ENCODE results near the gene TGFBR2. TPM values are rescaled to one million over a fixed set of nuclear protein-coding genes. Genes with fewer than 3 reads are reported as not detected.

Gene TGFBR2
- total RNA-seq, 1 donor from 2014 or later: 5.8 TPM

DNA sequence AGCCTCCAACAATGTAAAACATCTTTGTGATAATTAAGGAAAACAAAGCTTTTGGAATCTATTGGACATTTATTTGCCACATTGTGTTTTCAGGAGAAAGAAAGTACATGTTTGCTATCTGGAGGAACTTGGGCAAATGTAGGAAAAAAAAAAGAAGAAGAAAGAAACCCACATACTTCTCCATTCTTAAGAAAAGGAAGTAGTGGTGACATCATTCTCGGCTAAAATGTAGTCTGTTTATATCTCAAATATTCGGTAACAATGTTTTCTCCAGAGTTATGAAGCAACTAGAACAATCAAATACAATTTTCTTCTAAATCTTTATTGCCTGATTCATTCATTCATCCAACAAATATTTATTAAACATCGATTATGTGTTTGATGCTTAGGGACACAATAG, 2.3 kb upstream of the TGFBR2 start:
- DNase-seq: no peak

DNA sequence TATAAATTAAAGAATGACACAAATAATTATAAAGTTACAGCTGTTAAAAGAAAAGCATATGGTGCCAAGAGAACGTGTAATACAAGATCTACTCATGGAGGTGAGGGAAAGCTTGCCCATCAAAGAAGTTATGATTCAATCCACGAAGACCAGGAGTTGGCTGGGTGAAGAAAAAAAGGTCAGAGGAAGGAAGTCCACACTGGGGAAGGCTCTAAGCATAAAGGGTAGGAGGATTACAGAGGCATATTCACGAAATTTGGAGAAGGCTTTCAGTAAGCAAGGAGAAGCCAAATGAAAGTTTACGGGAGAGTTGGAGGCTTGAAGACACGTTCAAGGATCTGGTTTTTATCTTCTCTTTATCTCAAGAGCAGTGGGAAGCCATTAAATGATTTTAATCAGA, 1.8 kb upstream of the TGFBR2 start:
- DNase-seq: no peak

DNA sequence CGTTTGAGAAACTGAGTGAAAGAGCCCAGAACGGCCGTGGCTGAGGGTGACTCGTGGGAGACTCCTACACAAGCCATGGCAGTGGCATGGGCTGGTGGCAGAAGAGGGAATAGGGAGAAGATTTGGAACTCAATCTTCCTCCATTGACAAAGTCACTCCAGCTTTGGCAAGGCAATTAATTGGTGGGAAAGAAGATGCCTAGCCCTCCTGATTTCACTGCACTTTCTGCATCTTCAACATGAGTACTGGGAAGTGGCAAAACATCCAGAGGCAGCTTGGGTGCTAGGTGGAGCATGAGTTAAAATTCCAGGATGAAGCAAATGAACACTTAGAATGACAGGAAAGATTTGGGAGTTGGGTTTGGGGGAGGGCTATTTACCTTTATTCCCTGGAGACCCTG, 1.4 kb upstream of the TGFBR2 start:
- DNase-seq: no peak

DNA sequence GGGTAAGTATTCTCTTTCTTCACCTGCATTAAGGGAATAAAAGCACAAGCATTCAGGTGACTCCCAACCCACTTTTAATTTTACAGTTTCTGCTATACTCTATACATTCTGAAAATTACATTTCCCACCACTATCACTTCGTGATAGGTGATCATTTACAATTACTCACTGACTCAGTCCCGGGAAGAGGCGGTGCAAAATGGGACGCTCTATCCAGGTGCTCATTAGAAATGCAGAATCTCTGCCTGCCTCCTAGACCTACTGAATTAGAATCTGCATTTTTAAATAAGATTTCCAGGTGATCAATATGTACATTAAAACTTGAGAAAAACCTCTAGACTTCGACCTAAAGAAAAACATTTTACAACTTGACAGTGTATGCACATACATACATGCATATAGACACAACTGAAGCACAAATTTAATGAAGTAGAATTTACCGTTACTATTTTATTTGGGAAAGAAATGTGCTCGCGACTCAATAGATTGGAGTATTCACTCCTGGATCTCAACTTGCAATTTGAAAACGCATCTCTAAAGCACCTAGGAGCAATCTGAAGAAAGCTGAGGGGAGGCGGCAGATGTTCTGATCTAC, 598 bp upstream of the TGFBR2 start:
- no peak for DNase-seq

DNA sequence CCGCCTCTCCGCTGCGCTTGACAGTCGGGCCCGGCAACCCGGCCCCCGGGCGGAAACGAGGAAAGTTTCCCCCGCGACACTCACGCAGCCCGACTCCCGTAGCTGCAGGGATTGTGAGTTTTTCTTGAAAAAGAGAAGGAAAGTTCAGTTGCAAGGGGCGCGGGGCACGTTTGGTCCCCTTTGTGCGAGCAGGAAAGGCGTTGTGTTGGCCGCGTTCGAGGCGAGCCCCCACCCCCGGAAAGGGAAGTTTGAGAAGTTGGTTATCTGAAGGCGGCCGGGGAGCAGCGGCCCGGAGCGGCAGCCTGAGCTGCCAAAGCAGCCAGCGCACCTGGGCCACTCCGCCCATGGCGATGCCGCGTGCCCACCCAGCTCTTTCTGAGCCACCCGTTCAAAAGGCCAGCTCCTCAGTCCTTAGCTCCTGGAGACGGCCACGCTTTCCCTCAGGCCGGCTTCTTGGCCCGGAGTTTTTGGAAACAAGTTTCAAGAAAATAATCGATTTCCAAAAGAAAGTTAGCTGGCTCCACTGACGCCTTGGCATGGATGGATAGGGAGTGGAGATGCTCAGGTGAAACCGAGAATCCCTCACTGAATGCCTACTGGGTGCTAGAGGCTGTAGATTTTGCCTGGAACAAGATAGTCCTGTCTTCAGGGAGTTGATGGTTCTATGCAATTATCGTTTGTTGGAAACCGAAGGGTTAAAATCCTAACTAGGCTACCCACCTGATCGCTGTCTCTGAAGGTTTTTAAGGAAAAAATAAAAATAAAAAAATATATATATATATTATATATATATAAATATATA, 832 bp downstream of the TGFBR2 start:
- DNase-seq: peak; percentile 2

DNA sequence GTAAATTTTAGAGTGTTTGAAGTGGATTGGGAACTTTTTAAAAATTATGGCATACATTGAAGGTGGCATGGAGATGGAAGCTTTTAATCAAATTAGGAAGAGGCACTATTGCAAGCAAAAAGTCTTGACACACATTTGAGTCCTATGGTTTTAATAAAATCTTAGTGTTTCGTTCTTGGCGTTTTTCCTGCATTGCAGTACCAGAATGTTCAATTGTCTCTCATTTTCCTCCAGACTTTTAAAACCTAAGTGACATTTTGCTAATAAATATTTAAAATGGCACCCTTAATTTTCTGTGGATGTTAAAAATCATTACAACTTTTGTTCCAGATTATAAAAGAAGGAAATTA, 2.2 kb downstream of the TGFBR2 start:
- no peak for DNase-seq

DNA sequence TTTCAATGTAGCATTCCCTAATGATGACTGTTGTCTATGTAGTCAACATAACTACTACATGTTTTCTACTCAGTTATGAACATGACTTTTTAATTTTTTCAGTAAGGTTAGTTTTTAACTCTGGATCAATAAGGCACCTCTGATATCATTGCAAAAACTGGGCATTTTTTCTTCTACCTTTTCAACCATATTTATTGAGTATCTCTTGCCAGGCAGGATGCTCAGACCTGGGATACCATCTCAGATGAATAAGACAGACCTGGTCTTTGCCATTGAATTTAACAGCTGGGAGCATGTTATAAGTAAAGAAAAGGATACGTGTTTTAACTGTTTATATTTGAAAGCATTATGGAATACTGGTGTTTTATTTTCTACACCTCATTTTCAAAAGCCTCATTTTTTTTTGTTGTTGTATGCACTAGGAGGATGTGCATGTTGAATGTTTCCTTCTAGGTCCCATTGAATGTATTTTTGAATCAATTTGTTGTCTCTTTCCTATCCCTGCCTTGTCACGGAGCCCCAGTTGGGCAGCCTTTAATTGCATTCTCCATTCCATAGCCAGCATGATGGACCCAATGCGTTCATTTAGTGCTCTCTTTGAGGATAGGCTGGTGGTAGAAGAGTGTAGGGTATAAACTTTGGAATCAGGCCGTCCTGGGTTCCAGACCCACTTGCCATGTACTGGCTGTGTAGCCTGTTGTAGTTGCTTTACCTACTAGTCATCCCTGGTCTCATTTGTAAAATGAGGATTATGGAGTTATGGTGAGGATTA, 3.7 kb downstream of the TGFBR2 start:
- no peak for DNase-seq

DNA sequence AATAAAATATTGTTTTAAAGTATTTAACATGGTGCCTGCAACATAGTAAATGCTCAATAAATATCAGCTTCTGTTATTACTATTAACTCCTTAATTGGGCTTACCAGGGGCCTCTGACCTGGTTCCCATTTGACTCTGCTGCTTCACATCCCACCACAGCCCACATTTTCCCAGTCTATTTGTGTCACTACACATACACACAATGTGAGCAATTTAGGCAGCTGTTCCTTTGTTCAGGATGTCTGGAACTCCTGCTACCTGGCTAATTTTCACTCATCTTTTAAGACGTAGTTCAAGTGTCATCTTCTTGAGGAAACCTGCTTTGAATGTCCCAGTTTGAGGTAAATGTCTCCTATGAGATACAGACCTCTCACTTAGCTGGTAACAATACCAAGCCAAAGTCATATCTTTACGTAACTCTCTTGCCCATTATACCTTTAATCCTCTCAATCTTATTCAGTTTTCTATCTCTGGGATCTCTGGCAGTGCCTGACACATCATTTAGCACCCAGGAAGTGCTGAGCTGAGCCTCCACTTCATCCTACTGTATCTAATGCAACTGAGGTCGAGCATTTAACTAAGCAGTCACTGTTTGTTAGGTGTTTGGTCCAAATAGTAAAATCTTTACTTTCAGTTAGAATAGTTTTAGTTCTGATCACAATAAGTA, 4.4 kb downstream of the TGFBR2 start:
- DNase-seq: no peak

DNA sequence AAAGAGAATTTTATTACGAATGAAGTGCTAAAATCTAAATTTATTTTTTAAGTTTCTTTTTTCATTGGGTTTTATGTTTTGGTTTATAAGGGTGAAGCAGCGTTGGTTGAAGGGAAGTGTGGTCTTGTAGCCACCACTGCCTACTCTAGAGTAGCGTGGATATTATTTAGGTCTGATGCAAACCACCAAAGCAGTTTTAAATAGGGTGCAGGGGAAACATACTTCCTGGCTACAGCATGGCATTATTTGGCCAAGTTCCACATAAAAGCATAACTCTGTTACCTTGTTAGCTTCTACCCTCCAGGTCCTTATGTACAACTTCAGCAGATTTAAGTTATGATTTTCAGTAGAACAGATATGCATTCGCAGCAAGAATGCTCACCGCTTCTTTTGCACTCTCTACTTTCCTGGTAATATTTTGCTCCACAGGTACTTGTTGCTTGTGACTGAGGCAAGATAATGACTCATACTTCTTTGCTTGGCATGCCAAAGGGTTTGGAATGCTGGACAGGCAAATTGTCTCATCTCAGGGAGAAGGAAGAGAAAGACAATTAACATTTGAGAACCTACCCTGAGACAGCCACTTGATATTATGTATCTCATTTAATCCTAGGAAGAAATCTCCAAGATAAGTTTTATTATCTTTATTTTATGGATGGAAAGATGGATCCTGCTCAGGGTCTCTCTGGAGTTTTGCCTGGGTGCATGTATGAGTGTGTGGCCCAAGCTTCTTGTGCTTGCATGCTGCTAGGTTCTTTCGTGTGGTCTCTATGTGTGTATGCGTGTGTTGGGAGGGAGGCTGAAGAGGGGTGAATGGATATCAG, 5.4 kb downstream of the TGFBR2 start:
- no peak for DNase-seq

DNA sequence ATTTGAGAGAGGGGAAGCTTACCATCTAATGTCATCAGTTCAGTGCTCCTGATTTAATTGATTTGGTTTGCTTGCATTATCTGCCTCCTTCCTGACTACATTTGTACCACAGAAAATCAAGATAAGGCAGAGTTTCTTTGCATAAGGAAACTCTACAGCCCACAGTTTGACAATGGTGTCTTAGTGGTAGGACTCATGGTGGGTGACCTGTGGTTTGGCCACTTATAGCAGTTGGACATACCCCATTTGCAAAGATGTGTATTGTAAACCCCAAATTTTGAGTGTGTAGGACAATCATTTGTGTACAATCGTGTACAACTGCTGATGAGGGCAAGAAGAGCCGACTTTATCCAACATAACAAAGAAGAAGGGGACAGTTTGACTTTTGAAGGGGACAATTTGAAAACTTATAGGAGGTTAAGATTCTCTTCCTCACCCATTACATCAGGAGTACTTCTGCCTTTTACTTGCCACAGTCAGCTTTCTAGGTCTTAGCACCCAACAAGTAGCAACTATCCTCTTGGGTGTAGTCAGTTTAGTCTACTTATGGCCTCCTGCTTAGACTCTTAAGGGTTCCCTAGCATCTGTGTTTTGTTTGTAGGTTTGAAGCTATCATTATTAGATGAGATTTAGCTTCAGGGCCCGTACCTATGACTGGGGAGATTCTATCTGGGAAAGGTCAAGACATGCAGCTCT, 6.2 kb downstream of the TGFBR2 start:
- no peak for DNase-seq

DNA sequence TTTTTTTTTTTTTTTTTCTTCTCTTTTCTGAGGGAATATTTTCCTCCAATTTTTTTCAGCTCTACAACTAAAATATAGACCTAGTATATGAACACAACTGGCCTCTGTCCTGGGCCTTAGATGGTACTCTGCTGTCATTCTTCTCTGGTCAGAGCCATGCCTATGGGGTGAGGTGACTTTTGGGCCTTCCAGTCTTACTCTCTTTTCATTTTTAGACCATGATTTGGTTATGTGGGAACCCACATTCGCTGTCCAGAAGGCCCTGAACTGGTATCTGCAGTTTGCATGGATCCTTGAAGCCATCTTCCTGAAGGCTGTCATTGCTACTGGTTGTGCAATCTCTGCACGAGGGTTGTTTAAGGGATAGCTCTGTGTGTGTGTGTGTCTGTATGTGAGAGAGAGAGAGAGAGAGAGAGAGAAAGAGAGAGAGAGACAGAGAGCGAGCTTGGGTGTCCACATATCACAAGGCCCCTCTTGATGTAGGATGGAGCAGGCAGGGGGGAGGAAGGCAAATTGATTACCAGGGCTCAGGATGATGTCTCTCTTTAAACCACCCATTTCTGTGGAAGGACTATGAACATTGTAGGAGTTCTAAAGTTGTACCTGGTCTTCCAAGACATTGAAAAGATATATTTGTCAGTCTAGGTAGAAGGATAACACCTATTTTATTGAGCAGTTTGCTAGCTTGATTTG, 6.9 kb downstream of the TGFBR2 start:
- DNase-seq: no peak

DNA sequence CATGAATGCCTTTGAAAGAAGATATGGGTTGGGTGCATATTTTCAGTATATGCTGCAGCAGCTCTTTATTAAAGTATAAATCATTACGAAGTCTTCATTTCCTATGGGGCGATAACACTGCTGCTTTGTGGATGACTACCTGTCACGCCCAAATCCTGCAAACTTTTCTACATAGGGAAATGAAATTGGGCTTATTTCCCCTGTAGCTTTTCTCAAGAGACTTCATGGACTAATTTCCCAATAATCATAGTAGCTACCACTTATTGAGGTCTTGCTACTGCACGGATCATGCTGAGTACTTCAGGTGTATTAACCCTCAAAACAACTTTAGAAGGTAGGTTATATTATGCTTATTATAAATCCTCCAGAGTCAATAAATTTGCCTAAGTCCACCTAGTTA, 8.0 kb downstream of the TGFBR2 start:
- DNase-seq: no peak

DNA sequence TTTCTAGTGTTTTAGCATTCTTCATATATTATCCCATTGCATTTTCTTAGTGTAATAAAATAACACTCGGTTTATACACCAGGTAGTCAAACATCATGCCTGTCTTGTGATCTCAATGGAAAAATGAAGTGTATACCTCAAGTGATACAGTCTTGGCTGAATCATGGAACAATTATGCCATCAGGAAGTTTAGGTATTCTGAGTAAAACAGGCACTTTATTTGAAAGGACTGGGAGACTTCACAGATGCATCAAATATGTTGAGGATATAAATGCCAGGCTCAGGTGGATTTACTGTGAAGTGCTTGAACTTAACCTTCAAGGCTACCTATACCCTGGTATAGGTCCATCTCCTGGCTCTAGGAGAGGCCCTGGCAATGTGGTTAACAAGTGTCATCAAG, 8.5 kb downstream of the TGFBR2 start:
- DNase-seq: no peak

DNA sequence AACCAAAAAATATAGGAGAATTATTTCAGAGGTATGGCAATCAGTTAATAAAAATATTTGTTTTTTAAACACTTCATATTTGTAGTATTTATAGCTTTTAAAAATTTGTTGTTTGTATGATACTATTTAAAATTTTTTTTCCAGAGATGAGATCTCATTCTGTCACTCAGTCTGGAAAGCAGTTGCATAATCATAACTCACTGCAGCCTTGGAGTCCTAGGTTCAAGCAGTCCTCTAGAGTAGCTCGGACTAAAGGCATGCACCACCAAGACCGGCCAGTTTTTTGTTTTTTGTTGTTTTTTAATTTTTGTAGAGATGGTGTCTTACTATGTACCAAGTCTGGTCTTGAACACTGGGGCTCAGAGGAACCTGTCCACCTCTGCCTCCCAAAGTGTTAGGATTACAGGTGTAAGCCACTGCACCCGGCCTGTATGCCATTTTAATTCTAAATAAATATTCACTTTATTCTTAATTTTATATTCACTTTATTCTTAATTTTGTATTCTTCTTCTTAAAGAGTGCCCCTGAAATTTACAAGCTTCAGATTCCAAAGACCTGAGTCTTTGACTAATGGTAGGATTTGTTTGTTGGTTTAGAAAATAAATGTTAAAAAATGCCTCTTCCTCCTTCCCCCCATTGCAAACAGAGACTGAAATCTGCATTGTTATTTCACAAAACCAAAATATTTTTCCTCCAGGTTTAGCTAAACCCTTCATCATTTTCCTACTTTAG, 9.4 kb downstream of the TGFBR2 start:
- no peak for DNase-seq

DNA sequence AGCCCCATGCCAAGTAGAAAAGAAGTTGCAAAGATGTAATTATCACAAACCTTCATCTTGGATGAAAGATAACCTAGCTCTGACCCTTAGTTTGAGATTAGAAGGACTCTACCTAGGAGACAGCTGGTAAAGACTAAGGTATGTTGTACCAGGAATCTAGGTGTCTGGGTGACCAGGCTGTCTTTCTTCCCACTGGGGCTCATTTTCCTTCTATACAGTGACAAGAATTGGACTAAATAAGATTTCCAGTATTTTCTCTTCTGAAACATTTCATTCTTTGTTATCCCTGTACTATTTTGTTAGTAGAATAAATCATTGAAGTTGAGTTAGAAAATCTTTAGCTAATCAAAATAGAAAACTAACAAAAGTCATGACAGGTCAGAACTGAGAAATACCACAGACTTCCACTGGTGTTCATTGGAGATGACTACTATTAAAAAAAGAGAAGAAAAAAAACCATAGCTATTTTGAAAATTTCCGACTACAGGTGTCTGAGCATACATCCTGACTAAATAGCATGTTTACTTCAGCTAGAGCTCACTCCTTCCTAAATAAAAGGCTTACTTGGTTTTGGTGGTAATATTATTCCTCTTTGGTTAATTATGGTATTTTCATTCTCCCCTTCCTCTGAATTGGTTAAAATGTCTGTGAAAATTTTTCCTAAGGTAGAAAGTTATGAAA, 10.1 kb downstream of the TGFBR2 start:
- no peak for DNase-seq

DNA sequence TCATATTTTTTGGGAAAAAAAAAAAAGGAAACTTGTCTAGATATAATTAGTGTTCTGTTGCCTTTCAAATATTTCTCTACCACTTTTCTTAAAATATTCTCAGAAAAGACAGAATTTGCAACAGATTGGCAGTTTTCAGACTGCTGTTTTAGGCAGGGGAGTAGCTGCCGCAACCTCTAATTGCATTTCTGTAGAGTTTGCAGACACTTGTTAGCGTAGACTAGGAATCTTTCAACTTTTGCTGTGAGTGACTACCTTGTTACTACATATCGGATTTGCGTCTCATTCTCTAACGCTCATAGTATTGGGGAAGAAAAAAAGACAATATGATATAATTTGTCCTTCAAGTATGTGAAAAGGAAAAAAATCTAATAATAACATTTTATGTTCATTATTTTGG, 10.7 kb downstream of the TGFBR2 start:
- DNase-seq: no peak

DNA sequence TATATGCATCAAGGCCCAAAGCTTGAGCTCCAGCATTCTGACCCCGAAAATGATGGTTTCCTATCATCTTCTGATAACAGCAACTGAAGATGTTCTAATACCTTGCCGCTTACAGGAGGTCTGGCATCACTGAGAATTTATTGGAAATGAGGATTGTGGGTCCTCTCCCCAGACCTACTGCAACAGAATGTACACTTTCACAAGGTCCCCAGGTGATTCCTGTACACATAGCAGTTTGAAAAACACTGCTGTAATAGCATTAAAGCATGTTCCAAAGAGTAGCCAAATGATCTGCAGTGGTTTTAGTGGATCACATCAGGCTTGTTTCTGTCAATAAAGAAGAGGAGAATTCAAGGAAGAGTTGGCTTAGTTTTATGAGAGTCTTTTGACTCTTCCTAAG, 11.3 kb downstream of the TGFBR2 start:
- DNase-seq: no peak

DNA sequence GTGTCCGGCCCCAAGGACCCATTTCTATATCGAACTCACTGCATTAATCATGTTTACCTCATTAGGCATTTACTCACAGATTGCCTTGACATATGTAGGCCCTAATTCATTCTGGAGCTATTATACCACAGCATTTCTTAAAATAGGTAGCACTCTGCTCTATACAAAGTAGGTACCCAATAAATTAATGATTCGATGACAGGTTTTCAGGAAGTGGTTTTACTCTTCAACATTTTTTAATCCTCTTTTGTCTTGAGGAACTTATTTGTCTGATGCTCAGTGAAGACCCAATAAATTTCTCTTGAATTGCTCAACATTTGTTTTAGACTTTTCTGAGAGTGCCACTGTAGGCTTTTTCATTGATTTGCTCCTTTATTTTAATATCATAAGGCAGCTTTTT, 12.1 kb downstream of the TGFBR2 start:
- no peak for DNase-seq

DNA sequence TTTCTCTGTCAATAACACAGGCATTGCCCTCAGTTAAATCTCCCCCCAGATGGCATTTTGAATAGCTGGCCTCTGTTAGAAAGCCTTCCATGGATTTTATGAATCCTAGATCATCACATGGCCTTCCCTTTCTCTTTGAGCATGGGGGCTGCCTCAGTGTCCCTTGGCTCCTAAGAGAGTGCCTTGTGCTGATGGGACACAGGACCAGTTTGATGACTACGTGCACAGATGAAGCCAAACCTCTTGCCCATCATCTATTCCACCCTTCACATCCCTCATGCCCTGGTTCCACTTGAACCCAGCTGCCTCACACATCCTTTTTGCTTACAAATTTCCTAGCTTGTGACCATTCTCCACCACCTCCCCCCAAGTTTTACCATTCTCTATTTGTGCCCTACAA, 12.9 kb downstream of the TGFBR2 start:
- no peak for DNase-seq

Data from occipital lobe (tissue), 2 donors.